Glutamatergic neuron (in vitro differentiated cells): Measurements from ENCODE around the gene BTNL8. TPM values are rescaled to one million over a fixed set of nuclear protein-coding genes. Genes with fewer than 3 reads are reported as not detected.

Source experiments
- DNase-seq: peaks from one replicate; pipeline ENCODE4 v3.0.0; 2022
- H3K27ac Mint-ChIP-seq: one replicate; pipeline ENCODE4 v1.8.0; 2020; ENCODE audit warnings: mild to moderate bottlenecking, mixed read lengths, inconsistent platforms; ENCODE audit not compliant: unreplicated experiment
- H3K27me3 Mint-ChIP-seq: one replicate; pipeline ENCODE4 v1.8.0; 2020; ENCODE audit warnings: mild to moderate bottlenecking, moderate library complexity, mixed read lengths, inconsistent platforms; ENCODE audit not compliant: unreplicated experiment
- H3K36me3 Mint-ChIP-seq: one replicate; pipeline ENCODE4 v1.8.0; 2020; ENCODE audit warnings: mild to moderate bottlenecking, mixed read lengths, inconsistent platforms; ENCODE audit not compliant: unreplicated experiment
- H3K4me1 Mint-ChIP-seq: one replicate; pipeline ENCODE4 v1.8.0; 2020; ENCODE audit warnings: mild to moderate bottlenecking, low read depth, mixed read lengths, inconsistent platforms; ENCODE audit not compliant: unreplicated experiment
- H3K4me3 Mint-ChIP-seq: one replicate; pipeline ENCODE4 v1.8.0; 2020; ENCODE audit warnings: mild to moderate bottlenecking, mixed read lengths, inconsistent platforms; ENCODE audit not compliant: unreplicated experiment
- H3K9me3 Mint-ChIP-seq: one replicate; pipeline ENCODE4 v1.8.0; 2020; ENCODE audit warnings: mild to moderate bottlenecking, moderate library complexity, mixed read lengths, inconsistent platforms; ENCODE audit not compliant: unreplicated experiment
- CTCF ChIP-seq: fragments of 200-600 bp; sonication (generic); IDR thresholded peaks from one replicate; pipeline ENCODE4 v1.5.0; 2021; ENCODE audit not compliant: partially characterized antibody, unreplicated experiment
- total RNA-seq: library from RNA; stranded (reverse); fragmentation: NEBNext Ultra II Directional; extraction: Animal tissue kit (Norgen Biotek cat#: 25700); gene quantifications from one replicate; pipeline ENCODE4 v1.2.1, GENCODE V29; 2021; ENCODE audit not compliant: unreplicated experiment

BTNL8 gene
- total RNA-seq, 1 donor from 2014 or later, result not detected

GRCh38 chr5:180974612-180975315 is 75.8 kb downstream of the BTNL8 start:
- Mint-ChIP-seq H3K36me3 (no peaks in the 10 kb centered on the region), H3K4me3 (no peak overlapping the region), H3K9me3 (no peaks in the 10 kb centered on the region), H3K27ac (no peak overlapping the region), H3K4me1 (no peaks in the 10 kb centered on the region), H3K27me3 (no peaks in the 10 kb centered on the region)
- DNase-seq, result no peak
- no peak for TF ChIP-seq CTCF

GRCh38 chr5:180975338-180975737 is 76.4 kb downstream of the BTNL8 start:
- no peak for DNase-seq
- H3K27me3 Mint-ChIP-seq, result no peaks in the 10 kb centered on the region
- H3K36me3 Mint-ChIP-seq, result no peaks in the 10 kb centered on the region
- H3K4me3 Mint-ChIP-seq, result no peak overlapping the region
- no peaks in the 10 kb centered on the region for H3K9me3 Mint-ChIP-seq
- no peak for TF ChIP-seq CTCF
- no peaks in the 10 kb centered on the region for H3K4me1 Mint-ChIP-seq
- H3K27ac Mint-ChIP-seq, result no peak overlapping the region

- H3K36me3 Mint-ChIP-seq, result no peaks in the 10 kb centered on the region
- no peak for DNase-seq
- H3K27ac Mint-ChIP-seq, result no peak overlapping the region
- no peaks in the 10 kb centered on the region for H3K27me3 Mint-ChIP-seq
- no peak overlapping the region for H3K4me3 Mint-ChIP-seq
- H3K9me3 Mint-ChIP-seq, result no peaks in the 10 kb centered on the region
- no peak for TF ChIP-seq CTCF
- H3K4me1 Mint-ChIP-seq, result no peaks in the 10 kb centered on the region
Observed at GRCh38 chr5:180976518-180976917, 77.6 kb downstream of the BTNL8 start.

GRCh38 chr5:180977852-180978251 is 78.9 kb downstream of the BTNL8 start:
- H3K4me3 Mint-ChIP-seq, result no peak overlapping the region
- DNase-seq, result no peak
- no peaks in the 10 kb centered on the region for H3K9me3 Mint-ChIP-seq
- no peaks in the 10 kb centered on the region for H3K4me1 Mint-ChIP-seq
- TF ChIP-seq CTCF, result no peak
- H3K27me3 Mint-ChIP-seq, result no peaks in the 10 kb centered on the region
- no peaks in the 10 kb centered on the region for H3K36me3 Mint-ChIP-seq
- no peak overlapping the region for H3K27ac Mint-ChIP-seq

- no peaks in the 10 kb centered on the region for H3K9me3 Mint-ChIP-seq
- no peak overlapping the region for H3K4me3 Mint-ChIP-seq
- no peak for TF ChIP-seq CTCF
- no peaks in the 10 kb centered on the region for H3K27me3 Mint-ChIP-seq
- H3K27ac Mint-ChIP-seq, result no peak overlapping the region
- DNase-seq, result no peak
- H3K36me3 Mint-ChIP-seq, result no peaks in the 10 kb centered on the region
- H3K4me1 Mint-ChIP-seq, result no peaks in the 10 kb centered on the region
Observed at GRCh38 chr5:180982008-180982741, 83.2 kb downstream of the BTNL8 start.
